ENCODE data around the gene MYBPC3. TPM values are rescaled to one million over a fixed set of nuclear protein-coding genes. Genes with fewer than 3 reads are reported as not detected.

Gene MYBPC3
- total and polyA plus RNA-seq, 10 of the 15 experiments (the other 5 are each of a cell fraction or from before 2014, with no cell fraction given), result 0.03 to 0.08 (median 0.03) TPM; not detected in 7

GRCh38 chr11:47333886-47334443 is 18.5 kb downstream of the MYBPC3 start:
- CTCF ChIA-PET, result interaction anchor here (1.2 to 2.1 kb wide), 3 partner anchors 12 to 78 kb away, joined by 3 to 8 read pairs (median 3); no protein-coding TSS in a partner anchor
- Histone ChIP-seq H3K36me3 (ENCODE audit: control insufficient read depth in 2 of 2, insufficient read depth in 2 of 2, low read length in 1 of 2) (peaks cover 2 to 3% of the 10 kb centered on the region in 2 experiments), H3K4me3 (no peak overlapping the region), H3K4me2 (ENCODE audit: control insufficient read depth, insufficient read depth) (no peak overlapping the region), H3K9ac (ENCODE audit: control insufficient read depth, insufficient read depth, low read length) (no peak overlapping the region), H3K9me3 (replicated peaks; ENCODE audit: control insufficient read depth, insufficient read depth, low read length) (no peaks in the 10 kb centered on the region), H3K27ac (ENCODE audit: control insufficient read depth, insufficient read depth) (no peak overlapping the region), H4K20me1 (ENCODE audit: control insufficient read depth, insufficient read depth) (no peaks in the 10 kb centered on the region), H3K4me1 (ENCODE audit: control insufficient read depth, insufficient read depth, low read length) (0 out of 2 replicates have a peak, but pooled peaks cover under 1% of the 10 kb centered on the region), H3K27me3 (replicated peaks in 1 of 2; ENCODE audit: control insufficient read depth in 2 of 2, insufficient read depth in 2 of 2, low read length in 1 of 2) (no peaks in the 10 kb centered on the region), H2AFZ (ENCODE audit: control insufficient read depth, low read depth, low read length) (no peak overlapping the region), H3K79me2 (ENCODE audit: control insufficient read depth, insufficient read depth, low read length) (no peaks in the 10 kb centered on the region)
- ATAC-seq (no peak), FAIRE-seq (no peak), DNase-seq (ENCODE audit: low read depth, low spot score) (no peak)
- WGBS (ENCODE audit: insufficient coverage, insufficient replicate concordance, low lambda C conversion rate, missing lambda C conversion rate), result 62% methylated on average over 8 of the region's 8 CpGs
- in situ Hi-C loops (cut with MboI) (no loop called here), intact Hi-C loops (cut with micrococcal nuclease; ENCODE audit: unreplicated experiment) (no loop called here)
- BruUV-seq (replicated peaks), result no TSS peak
- RAD21 ChIA-PET (ENCODE audit: unreplicated experiment), result no interaction called here
- SMC1A ChIA-PET (ENCODE audit: uncharacterized antibody, unreplicated experiment), result interaction anchor here (1.3 kb wide), 1 partner anchor 35 kb away, joined by 3 read pairs; no protein-coding TSS in a partner anchor
- POLR2A ChIA-PET, result no interaction called here
- TF ChIP-seq YBX1 (IDR thresholded peaks at IDR 0.05), result no peak
- TF ChIP-seq, protein P1, sequence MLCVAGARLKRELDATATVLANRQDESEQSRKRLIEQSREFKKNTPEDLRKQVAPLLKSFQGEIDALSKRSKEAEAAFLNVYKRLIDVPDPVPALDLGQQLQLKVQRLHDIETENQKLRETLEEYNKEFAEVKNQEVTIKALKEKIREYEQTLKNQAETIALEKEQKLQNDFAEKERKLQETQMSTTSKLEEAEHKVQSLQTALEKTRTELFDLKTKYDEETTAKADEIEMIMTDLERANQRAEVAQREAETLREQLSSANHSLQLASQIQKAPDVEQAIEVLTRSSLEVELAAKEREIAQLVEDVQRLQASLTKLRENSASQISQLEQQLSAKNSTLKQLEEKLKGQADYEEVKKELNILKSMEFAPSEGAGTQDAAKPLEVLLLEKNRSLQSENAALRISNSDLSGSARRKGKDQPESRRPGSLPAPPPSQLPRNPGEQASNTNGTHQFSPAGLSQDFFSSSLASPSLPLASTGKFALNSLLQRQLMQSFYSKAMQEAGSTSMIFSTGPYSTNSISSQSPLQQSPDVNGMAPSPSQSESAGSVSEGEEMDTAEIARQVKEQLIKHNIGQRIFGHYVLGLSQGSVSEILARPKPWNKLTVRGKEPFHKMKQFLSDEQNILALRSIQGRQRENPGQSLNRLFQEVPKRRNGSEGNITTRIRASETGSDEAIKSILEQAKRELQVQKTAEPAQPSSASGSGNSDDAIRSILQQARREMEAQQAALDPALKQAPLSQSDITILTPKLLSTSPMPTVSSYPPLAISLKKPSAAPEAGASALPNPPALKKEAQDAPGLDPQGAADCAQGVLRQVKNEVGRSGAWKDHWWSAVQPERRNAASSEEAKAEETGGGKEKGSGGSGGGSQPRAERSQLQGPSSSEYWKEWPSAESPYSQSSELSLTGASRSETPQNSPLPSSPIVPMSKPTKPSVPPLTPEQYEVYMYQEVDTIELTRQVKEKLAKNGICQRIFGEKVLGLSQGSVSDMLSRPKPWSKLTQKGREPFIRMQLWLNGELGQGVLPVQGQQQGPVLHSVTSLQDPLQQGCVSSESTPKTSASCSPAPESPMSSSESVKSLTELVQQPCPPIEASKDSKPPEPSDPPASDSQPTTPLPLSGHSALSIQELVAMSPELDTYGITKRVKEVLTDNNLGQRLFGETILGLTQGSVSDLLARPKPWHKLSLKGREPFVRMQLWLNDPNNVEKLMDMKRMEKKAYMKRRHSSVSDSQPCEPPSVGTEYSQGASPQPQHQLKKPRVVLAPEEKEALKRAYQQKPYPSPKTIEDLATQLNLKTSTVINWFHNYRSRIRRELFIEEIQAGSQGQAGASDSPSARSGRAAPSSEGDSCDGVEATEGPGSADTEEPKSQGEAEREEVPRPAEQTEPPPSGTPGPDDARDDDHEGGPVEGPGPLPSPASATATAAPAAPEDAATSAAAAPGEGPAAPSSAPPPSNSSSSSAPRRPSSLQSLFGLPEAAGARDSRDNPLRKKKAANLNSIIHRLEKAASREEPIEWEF (IDR thresholded peaks at IDR 0.05; ENCODE audit: insufficient replicate concordance, low read depth, low read length), result no peak
- TF ChIP-seq NRF1 (conservative IDR thresholded peaks at IDR 0.05; ENCODE audit: low read depth, low read length), result no peak
- TF ChIP-seq REST (IDR thresholded peaks at IDR 0.05; ENCODE audit: low read depth, low read length), result no peak
- no peak for TF ChIP-seq ATF7 (IDR thresholded peaks at IDR 0.05; ENCODE audit: low read depth)
- TF ChIP-seq HDGF (IDR thresholded peaks at IDR 0.05), result no peak
- TF ChIP-seq RBBP5 (conservative IDR thresholded peaks at IDR 0.05), result no peak
- TF ChIP-seq JUND (IDR thresholded peaks at IDR 0.05; ENCODE audit: low read depth, low read length), result no peak
- TF ChIP-seq NFIC (IDR thresholded peaks at IDR 0.05; ENCODE audit: low read depth, low read length), result no peak
- TF ChIP-seq NFYB (IDR thresholded peaks at IDR 0.05; ENCODE audit: insufficient read depth, low read depth, low read length), result no peak
- no peak for TF ChIP-seq ETV6 (conservative IDR thresholded peaks at IDR 0.05 in 1 of 2, IDR thresholded peaks at IDR 0.05 in 1 of 2; ENCODE audit: borderline replicate concordance in 1 of 2, low read depth in 1 of 2)
- TF ChIP-seq ZNF622 (IDR thresholded peaks at IDR 0.05), result no peak
- TF ChIP-seq NBN (IDR thresholded peaks at IDR 0.05), result no peak
- TF ChIP-seq TCF12 (IDR thresholded peaks at IDR 0.05; ENCODE audit: low read depth, low read length), result no peak
- TF ChIP-seq, protein P2, sequence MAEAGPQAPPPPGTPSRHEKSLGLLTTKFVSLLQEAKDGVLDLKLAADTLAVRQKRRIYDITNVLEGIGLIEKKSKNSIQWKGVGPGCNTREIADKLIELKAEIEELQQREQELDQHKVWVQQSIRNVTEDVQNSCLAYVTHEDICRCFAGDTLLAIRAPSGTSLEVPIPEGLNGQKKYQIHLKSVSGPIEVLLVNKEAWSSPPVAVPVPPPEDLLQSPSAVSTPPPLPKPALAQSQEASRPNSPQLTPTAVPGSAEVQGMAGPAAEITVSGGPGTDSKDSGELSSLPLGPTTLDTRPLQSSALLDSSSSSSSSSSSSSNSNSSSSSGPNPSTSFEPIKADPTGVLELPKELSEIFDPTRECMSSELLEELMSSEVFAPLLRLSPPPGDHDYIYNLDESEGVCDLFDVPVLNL (IDR thresholded peaks at IDR 0.05; ENCODE audit: low read depth, low read length), result no peak
- TF ChIP-seq YY1 (IDR thresholded peaks at IDR 0.05; ENCODE audit: low read depth, low read length), result no peak

All from GM12878 (cell line).